HTERT RPE-1 (cell line): ENCODE results near the gene CCDC146.
"Not testable (repeated sequence)": the region's sequence is repeated elsewhere in the genome, so short reads cannot be mapped to it uniquely, and the experiment has no call there.

Experiments
- in situ Hi-C: fragments of 300-500 bp; cut with MboI; formaldehyde crosslinking; loops from 4 replicates; pipeline ENCODE4 v1.14.3; 2020; ENCODE audit warnings: low sequenced_read_pairs

The CCDC146 gene

DNA sequence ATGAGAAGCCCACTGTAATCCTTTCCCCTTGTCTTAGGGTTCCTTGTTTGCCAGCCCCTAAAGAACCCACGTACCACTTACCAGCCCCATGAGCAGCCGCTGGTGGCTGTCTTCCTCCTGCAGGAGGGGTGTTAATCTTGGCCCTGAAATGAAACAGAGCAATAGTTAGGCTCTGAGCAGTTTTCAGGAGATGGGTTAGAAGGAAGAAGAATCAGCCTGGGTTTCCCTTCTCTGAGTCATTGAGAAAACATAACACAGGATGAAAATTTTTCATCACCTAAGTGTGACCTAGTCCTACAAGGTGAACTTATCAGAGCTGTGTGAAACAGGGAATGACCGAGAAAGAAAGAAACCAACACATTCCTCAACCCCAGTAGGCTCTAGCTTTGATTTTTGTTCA, 203.7 kb downstream of the CCDC146 start:
- in situ Hi-C loops: no loop called here

DNA sequence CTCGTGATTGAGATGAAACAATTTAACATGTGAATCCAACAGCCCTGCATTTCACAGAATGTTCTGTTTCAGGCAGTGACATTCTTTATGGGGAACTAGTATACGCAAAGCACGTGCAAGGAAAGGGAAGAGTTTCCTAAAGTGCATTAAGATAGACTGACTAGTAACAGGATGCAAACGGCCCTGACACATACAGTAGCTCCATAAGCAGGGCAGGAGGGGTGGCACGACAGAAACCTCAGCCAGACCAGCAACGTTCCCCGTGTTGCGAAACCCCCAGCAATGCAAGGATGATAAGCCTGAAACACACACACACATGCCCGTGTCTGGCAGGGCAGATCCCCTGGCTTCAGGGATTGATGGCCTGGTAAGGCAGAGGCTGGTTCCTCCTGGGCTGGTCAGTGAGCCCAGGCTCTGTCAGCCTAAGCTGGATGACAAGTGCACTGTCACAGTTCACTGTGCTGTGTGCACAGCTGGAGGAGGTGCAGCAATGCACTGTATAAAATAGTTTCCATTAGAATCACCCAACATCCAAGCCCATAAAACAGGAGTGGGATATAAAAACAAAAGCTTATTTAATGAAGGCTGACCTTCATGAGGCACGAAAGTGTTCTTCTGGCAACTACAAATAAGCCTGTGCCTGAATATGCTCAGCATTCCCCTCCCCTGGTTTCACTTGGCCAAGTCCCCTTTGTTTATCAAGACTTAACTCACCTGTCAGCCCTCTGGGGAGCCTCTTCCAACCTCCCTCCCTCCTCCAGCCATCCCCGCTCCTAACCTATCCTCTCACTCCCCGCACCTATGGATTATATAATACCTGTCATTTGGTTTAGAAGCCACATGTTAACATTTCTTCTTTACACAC, 204.9 kb downstream of the CCDC146 start:
- in situ Hi-C loops: no loop called here

DNA sequence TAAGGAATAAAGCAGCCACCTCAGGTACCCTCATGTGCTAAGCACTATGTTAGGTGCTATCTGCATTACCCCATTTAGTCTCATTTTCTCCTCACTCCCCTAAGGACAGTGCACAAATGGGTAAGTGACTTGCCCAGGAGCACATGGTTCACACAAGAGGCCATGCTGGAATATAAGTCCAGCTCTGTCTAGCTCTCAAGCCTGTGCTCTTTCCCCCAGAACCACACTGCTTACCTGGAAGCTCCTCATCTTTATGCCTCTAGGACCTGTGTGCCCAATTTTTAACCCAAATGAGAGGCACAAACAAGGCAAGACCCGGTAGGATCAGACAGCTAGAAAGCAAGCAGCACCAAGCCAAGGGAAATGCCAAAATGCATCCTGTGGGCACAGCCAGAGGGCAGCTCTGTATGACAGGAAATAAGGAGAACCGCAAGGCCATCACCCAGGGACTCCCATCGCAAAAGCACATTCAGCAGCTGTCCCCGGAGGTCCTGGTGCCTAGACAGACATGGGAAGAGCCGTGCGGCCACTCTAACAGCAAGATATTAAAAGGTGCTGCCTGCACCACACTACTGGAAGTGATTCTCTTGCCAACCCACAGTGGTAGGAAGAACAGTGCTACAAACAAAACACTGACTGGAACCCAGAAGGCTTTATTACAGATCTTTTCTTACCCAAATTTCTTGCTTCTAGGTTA, 205.7 kb downstream of the CCDC146 start:
- in situ Hi-C loops: no loop called here

DNA sequence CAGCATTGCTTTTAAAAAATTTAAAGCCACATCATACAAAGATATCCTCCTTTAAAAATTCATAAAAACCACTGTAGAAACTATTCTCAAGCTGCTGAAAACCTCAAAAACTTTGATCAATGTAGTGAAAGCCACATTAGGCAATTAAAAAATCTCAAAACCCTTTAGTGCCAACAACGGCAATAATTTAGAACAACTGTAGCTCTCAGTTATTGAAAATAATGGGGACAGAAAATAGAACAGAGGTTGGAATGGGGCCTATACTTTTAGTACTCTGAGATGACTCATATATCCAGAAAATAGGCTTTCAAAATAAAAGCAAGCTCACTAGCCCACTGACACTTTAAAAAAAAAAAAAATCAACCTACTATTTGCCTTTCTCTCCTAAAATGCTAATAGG, 206.3 kb downstream of the CCDC146 start:
- in situ Hi-C loops: no loop called here

GRCh38 chr7:77329466-77330168, 207.2 kb downstream of the CCDC146 start:
- in situ Hi-C loops: no loop called here

DNA sequence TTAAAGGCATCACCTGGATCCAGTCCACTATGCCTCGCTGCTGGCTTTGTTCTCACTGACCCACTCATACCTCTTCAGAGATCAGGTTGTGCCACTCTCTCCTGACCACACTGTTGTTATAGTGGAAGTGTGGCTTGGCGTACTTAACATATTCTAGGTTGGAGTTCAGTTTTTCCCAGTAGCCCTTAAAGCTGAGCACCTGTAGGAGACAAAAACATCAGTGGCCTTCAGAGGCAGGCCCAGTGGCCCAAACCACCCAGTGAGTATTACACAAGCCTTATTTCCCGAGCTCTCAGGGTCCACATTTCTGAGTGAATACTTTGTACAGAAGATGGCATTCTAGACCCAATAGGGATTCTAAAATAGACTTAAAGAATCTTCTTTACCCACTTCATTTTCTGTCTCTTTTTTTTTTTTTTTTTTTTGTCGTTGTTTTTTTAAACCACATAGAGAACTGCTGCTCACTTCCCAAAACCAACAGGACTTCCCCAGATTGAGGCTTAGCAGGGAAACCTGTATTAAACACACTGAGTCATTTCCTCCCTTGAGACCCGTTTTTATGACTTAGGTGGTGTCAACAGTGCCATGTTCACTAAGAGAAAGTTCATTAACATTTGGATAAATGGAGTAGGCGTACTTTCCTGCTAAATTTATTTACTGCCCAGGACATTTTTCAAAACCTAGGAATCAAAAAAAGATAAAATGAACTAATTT, 207.9 kb downstream of the CCDC146 start:
- in situ Hi-C loops: no loop called here

- in situ Hi-C loops: no loop called here
These were observed 209.7 kb downstream of the CCDC146 start for GRCh38 chr7:77331938-77332695.

DNA sequence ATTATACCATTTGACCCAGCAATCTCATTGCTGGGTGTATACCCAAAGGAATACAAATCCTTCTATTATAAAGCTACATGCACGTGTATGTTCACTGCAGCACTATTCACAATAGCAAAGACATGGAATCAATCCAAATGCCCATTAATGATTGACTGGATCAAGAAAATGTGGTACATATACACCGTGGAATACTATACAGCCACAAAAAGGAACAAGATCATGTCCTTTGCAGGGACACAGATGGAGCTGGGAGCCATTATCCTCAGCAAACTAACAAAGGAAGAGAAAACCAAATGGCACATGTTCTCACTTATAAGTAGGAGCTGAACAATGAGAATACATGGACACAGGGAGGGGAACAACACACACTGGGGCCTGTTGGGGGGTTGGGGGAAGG, 211.6 kb downstream of the CCDC146 start:
- in situ Hi-C loops: not testable (repeated sequence)

GRCh38 chr7:77335581-77335980, 213.2 kb downstream of the CCDC146 start:
- in situ Hi-C loops: no loop called here

DNA sequence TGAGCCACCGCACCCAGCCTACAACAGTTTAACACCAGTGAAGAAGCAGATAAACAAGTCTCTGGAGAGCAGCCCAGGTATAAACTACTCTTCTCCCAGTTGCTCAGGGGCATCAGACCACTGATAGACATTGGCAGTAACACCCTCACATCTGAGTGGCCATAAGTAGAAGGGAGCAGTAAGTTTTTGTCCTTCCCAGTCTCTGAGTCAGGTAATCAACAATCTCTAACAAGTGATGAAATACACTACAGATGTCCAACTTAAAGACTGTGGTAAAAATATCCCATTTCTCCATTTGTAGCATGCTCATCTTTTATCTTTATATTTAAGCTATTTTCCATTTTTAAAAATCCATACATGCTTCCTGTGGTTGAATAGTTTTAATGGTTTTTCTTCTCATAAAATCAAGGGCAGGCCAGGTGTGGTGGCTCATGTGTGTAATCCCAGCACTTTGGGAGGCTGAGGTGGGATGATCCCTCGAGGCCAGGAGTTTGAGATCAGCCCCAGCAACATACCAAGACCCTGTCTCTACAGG, 215.1 kb downstream of the CCDC146 start:
- in situ Hi-C loops: no loop called here

DNA sequence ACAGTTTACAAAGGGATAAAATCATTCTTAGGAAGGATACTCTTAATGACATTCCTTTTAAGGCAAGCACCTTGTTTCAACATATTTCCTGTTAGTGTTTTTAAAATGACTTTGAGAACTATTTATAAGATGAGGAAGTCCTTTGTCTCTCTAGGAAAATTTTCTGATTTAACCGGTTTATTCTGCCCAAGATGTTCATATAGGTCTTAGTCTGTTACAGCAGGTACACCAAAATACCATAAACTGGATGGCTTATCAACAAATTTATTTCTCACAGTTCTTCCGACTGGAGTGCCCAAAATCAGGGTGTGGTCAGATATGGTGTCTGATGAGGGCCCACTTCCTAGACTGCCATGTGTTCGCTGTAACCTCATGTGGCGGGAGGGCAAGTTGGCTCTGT, 215.8 kb downstream of the CCDC146 start:
- in situ Hi-C loops: no loop called here

GRCh38 chr7:77338883-77339629, 216.6 kb downstream of the CCDC146 start:
- in situ Hi-C loops: no loop called here

- in situ Hi-C loops: no loop called here
These were observed 217.3 kb downstream of the CCDC146 start for GRCh38 chr7:77339726-77340125.
